Femur (tissue), 1 donor: ENCODE data around the gene BTG1.

ENCODE experiments used
- DNase-seq: peaks from one replicate; pipeline ENCODE4 v3.0.0-alpha.2; 2017

BTG1 gene

GRCh38 chr12:92145731-92146496 lies at the start of gene BTG1:
BTG1 (minus strand) TSS chr12:92145846; CDS start chr12:92145535, 311 bp downstream.
- peak; percentile 100 for DNase-seq

- DNase-seq = no peak
These were observed 48.9 kb upstream of the BTG1 start for GRCh38 chr12:92194561-92194960.

GRCh38 chr12:92193846-92194245 lies 48.2 kb upstream of the BTG1 start:
- DNase-seq = no peak

GRCh38 chr12:92193063-92193462 lies 47.4 kb upstream of the BTG1 start:
- no peak for DNase-seq

GRCh38 chr12:92192360-92192759 lies 46.7 kb upstream of the BTG1 start:
- no peak for DNase-seq

GRCh38 chr12:92191061-92191460 lies 45.4 kb upstream of the BTG1 start:
- no peak for DNase-seq

GRCh38 chr12:92188517-92189188 lies 43.0 kb upstream of the BTG1 start:
- no peak for DNase-seq

GRCh38 chr12:92186038-92186470 lies 40.4 kb upstream of the BTG1 start:
- DNase-seq = no peak

GRCh38 chr12:92185052-92185451 lies 39.4 kb upstream of the BTG1 start:
- DNase-seq = no peak

- DNase-seq = no peak
These were observed 37.9 kb upstream of the BTG1 start for GRCh38 chr12:92183575-92183974.

GRCh38 chr12:92178340-92178739 lies 32.7 kb upstream of the BTG1 start:
- no peak for DNase-seq

- DNase-seq = no peak
These were observed 31.0 kb upstream of the BTG1 start for GRCh38 chr12:92176646-92177045.

- no peak for DNase-seq
These were observed 30.3 kb upstream of the BTG1 start for GRCh38 chr12:92175961-92176360.

GRCh38 chr12:92170050-92170449 lies 24.4 kb upstream of the BTG1 start:
- DNase-seq = no peak

- DNase-seq = no peak
These were observed 21.4 kb upstream of the BTG1 start for GRCh38 chr12:92167075-92167474.

GRCh38 chr12:92164712-92165111 lies 19.1 kb upstream of the BTG1 start:
- no peak for DNase-seq

- DNase-seq = no peak
These were observed 16.4 kb upstream of the BTG1 start for GRCh38 chr12:92162079-92162478.

- DNase-seq = no peak
These were observed 13.3 kb upstream of the BTG1 start for GRCh38 chr12:92158796-92159439.

GRCh38 chr12:92156704-92157395 lies 11.2 kb upstream of the BTG1 start:
- DNase-seq = no peak

- no peak for DNase-seq
These were observed 10.5 kb upstream of the BTG1 start for GRCh38 chr12:92156139-92156538.

- DNase-seq = no peak
These were observed 10.1 kb upstream of the BTG1 start for GRCh38 chr12:92155733-92156132.

GRCh38 chr12:92151916-92152315 lies 6.3 kb upstream of the BTG1 start:
- no peak for DNase-seq

- no peak for DNase-seq
These were observed 3.9 kb upstream of the BTG1 start for GRCh38 chr12:92149563-92149962.
